NB4 (cell line): Measurements from ENCODE around the gene BTG1.

Source experiments
- CTCF ChIP-seq: IDR thresholded peaks from one replicate; pipeline ENCODE4 v1.5.1; 2012; ENCODE audit warnings: low read depth, low read length
- MYC ChIP-seq: IDR thresholded peaks from 2 replicates; pipeline ENCODE4 v1.6.1; 2011; ENCODE audit warnings: low read depth, low read length
- POLR2A ChIP-seq: IDR thresholded peaks from 2 replicates; pipeline ENCODE4 v1.6.1; 2011; ENCODE audit warnings: mild to moderate bottlenecking; ENCODE audit not compliant: insufficient read length; ENCODE audit errors: extremely low read depth

- TF ChIP-seq CTCF (no peak), POLR2A (no peak), MYC (no peak)
Measured at GRCh38 chr12:92133795-92134637, 11.6 kb downstream of the BTG1 start.
